K562 (cell line): ENCODE results near the gene MOCOS. TPM values are rescaled to one million over a fixed set of nuclear protein-coding genes. Genes with fewer than 3 reads are reported as not detected.

ENCODE experiments used
- ATAC-seq: fragments of 200-7000 bp; cut with Tn5 transposase; 3 replicates; pipeline ENCODE4 v1.9.1; 2020; ENCODE audit warnings: moderate library complexity
- BruUV-seq: library from RNA; stranded (reverse); fragments of 400-500 nt; replicated peaks from 2 replicates; lab custom pipeline; 2021; lab: Mats Ljungman, UMichigan
- CTCF ChIA-PET: fragments of 300-600 bp; formaldehyde crosslinking; extraction: SDS; loops from one replicate; lab custom pipeline; 2021; ENCODE audit warnings: low intra/inter-chr PET ratio; lab: Yijun Ruan, JAX
- POLR2A ChIA-PET: fragments of 300-600, 350-650 bp; sonication (Branson Sonifier 250); formaldehyde crosslinking; extraction: SDS; loops from one replicate; lab custom pipeline; 2021; ENCODE audit warnings: antibody characterized with exemption, inconsistent platforms; lab: Yijun Ruan, JAX
- DNase-seq, 4 experiments: peaks; one replicate each; pipeline versions ENCODE4 v3.0.0 to v3.0.0-alpha.2; 2011 to 2018; ENCODE audit warnings: low spot score in 3 of 4, mixed read lengths in 3 of 4; ENCODE audit errors: extremely low read depth in 1 of 4
- FAIRE-seq: peaks from 2 replicates; lab custom pipeline; 2011; peaks lifted over from hg19 to GRCh38; lab: Jason Lieb, UNC
- H2AFZ ChIP-seq: 2 replicates; pipeline ENCODE4 v1.6.0; 2011; ENCODE audit warnings: low read depth, low read length, control low read depth, inconsistent platforms
- H3K27ac ChIP-seq: fragments of 200-600 bp; 3 replicates; pipeline ENCODE4 v1.8.0; 2011; ENCODE audit warnings: low read depth, mild to moderate bottlenecking, control low read depth, inconsistent platforms, low read length, moderate library complexity, mixed read lengths; ENCODE audit errors: extremely low read depth
- H3K27me3 ChIP-seq, 2 experiments: fragments of 300-600 bp in 1 of 2; 2 replicates in 1 of 2; 3 replicates in 1 of 2; pipeline versions ENCODE4 v1.6.0 to v1.8.0; 2011; ENCODE audit warnings: inconsistent platforms in 2 of 2, low read length in 2 of 2, mild to moderate bottlenecking in 1 of 2, mixed read lengths in 1 of 2, moderate library complexity in 1 of 2; ENCODE audit not compliant: control insufficient read depth in 2 of 2, insufficient read depth in 2 of 2
- H3K36me3 ChIP-seq: fragments of 300-600 bp; 3 replicates; pipeline ENCODE4 v1.8.0; 2011; ENCODE audit warnings: mild to moderate bottlenecking, low read length, inconsistent platforms; ENCODE audit not compliant: control insufficient read depth, insufficient read depth
- H3K4me1 ChIP-seq, 2 experiments: fragments of 200-600 bp in 1 of 2; replicated peaks in 1 of 2; 2 replicates in 1 of 2; 3 replicates in 1 of 2; pipeline versions ENCODE4 v1.5.1 to v1.8.0; 2011; ENCODE audit warnings: inconsistent platforms in 2 of 2, low read length in 2 of 2, mild to moderate bottlenecking in 1 of 2, mixed read lengths in 1 of 2, moderate library complexity in 1 of 2; ENCODE audit not compliant: control insufficient read depth in 2 of 2, insufficient read depth in 2 of 2
- H3K4me2 ChIP-seq: 2 replicates; pipeline ENCODE4 v1.6.1; 2011; ENCODE audit warnings: low read length, control low read depth, inconsistent platforms, mixed read lengths; ENCODE audit not compliant: insufficient read depth
- H3K4me3 ChIP-seq: fragments of 200-600 bp; sonication (generic), shearing (Covaris generic); 2 replicates; pipeline ENCODE4 v1.5.1; 2016; ENCODE audit warnings: control low read depth, inconsistent platforms
- H3K79me2 ChIP-seq: fragments of 200-600 bp; 3 replicates; pipeline ENCODE4 v1.8.0; 2011; ENCODE audit warnings: low read length, inconsistent platforms; ENCODE audit not compliant: control insufficient read depth, insufficient read depth
- H3K9ac ChIP-seq, 2 experiments: 2 replicates each; pipeline versions ENCODE4 v1.6.0 to v1.6.1; 2011; ENCODE audit warnings: low read depth in 2 of 2, low read length in 2 of 2, control low read depth in 1 of 2, inconsistent platforms in 1 of 2, mild to moderate bottlenecking in 1 of 2, mixed read lengths in 1 of 2; ENCODE audit not compliant: insufficient read depth in 1 of 2
- H3K9me1 ChIP-seq: one replicate; pipeline ENCODE4 v1.6.0; 2011; ENCODE audit warnings: inconsistent platforms, mild to moderate bottlenecking, low read length, moderate library complexity; ENCODE audit not compliant: control insufficient read depth, insufficient read depth
- H3K9me3 ChIP-seq: replicated peaks from 2 replicates; pipeline ENCODE4 v1.5.1; 2011; ENCODE audit warnings: low read depth, low read length, inconsistent platforms; ENCODE audit not compliant: control insufficient read depth, insufficient read depth
- H4K20me1 ChIP-seq: replicated peaks from 2 replicates; pipeline ENCODE4 v1.6.1; 2011; ENCODE audit warnings: low read length, inconsistent platforms, mixed read lengths; ENCODE audit not compliant: control insufficient read depth, insufficient read depth
- ATF1 ChIP-seq, 2 experiments: fragments of 450-650 bp in 1 of 2; IDR thresholded peaks; 2 replicates each; pipeline ENCODE4 v1.6.1; 2016; ENCODE audit warnings: missing compliant biosample characterization in 1 of 2, missing genetic modification characterization in 1 of 2
- BDP1 ChIP-seq: IDR thresholded peaks from 3 replicates; pipeline ENCODE4 v1.6.1; 2011; ENCODE audit not compliant: insufficient read length, insufficient read depth
- ERF ChIP-seq: fragments of 450-650 bp; formaldehyde crosslinking; IDR thresholded peaks from 2 replicates; pipeline ENCODE4 v1.4.0; 2020; ENCODE audit warnings: mild to moderate bottlenecking, mixed read lengths
- FOXM1 ChIP-seq, 2 experiments: fragments of 450-650 bp in 1 of 2; sonication (generic) in 1 of 2; formaldehyde crosslinking in 1 of 2; IDR thresholded peaks; 2 replicates each; pipeline versions ENCODE4 v1.6.1 to v1.9.0; 2017 to 2022; ENCODE audit warnings: low read depth in 2 of 2, mild to moderate bottlenecking in 2 of 2, missing genetic modification reagents in 1 of 2, moderate library complexity in 1 of 2
- KAT8 ChIP-seq: fragments of 450-650 bp; IDR thresholded peaks from 2 replicates; pipeline ENCODE4 v1.6.1; 2016; ENCODE audit warnings: low read depth, mild to moderate bottlenecking
- KLF6 ChIP-seq: fragments of 250-450 bp; sonication (Bioruptor Pico); IDR thresholded peaks from 2 replicates; pipeline ENCODE4 v1.4.0; 2020; ENCODE audit warnings: mild to moderate bottlenecking, moderate library complexity, borderline replicate concordance
- NFXL1 ChIP-seq: fragments of 450-650 bp; formaldehyde crosslinking; IDR thresholded peaks from 2 replicates; pipeline ENCODE4 v1.4.0; 2021; ENCODE audit warnings: mild to moderate bottlenecking
- PHF21A ChIP-seq: fragments of 450-650 bp; IDR thresholded peaks from 2 replicates; pipeline ENCODE4 v1.6.1; 2017; ENCODE audit warnings: low read depth, borderline replicate concordance
- PTRF ChIP-seq: fragments of 450-650 bp; IDR thresholded peaks from 2 replicates; pipeline ENCODE4 v1.6.1; 2016; ENCODE audit warnings: mild to moderate bottlenecking, missing genetic modification characterization, missing compliant biosample characterization
- REST ChIP-seq, 2 experiments: fragments of 450-650 bp; formaldehyde crosslinking in 1 of 2; IDR thresholded peaks; 2 replicates each; pipeline versions ENCODE4 v1.4.0 to v1.6.1; 2014 to 2020; ENCODE audit warnings: mild to moderate bottlenecking in 2 of 2, borderline replicate concordance in 1 of 2, low read depth in 1 of 2
- SIN3B ChIP-seq: fragments of 450-650 bp; IDR thresholded peaks from 2 replicates; pipeline ENCODE4 v1.6.1; 2017; ENCODE audit warnings: low read depth, mild to moderate bottlenecking, moderate library complexity
- ZBTB9 ChIP-seq: fragments of 450-650 bp; formaldehyde crosslinking; IDR thresholded peaks from 2 replicates; pipeline ENCODE4 v1.4.0; 2020; ENCODE audit warnings: mild to moderate bottlenecking, moderate library complexity
- ZEB2 ChIP-seq: fragments of 450-650 bp; IDR thresholded peaks from 2 replicates; pipeline ENCODE4 v1.6.1; 2016
- ZNF239 ChIP-seq: fragments of 250-450 bp; sonication (Bioruptor Pico); IDR thresholded peaks from 2 replicates; pipeline ENCODE4 v1.4.0; 2020; ENCODE audit warnings: mild to moderate bottlenecking
- WGBS: fragments of 100-300 bp; shearing (Covaris generic); methylation state at CpG from one replicate; pipeline ENCODE4 v1.1.6; 2016; ENCODE audit warnings: low coverage, mixed read lengths; ENCODE audit not compliant: insufficient coverage; ENCODE audit errors: missing lambda C conversion rate; 5-methylcytosine and 5-hydroxymethylcytosine counted together
- in situ Hi-C: fragments of 300-500 bp; cut with MboI; formaldehyde crosslinking; loops from 4 replicates; pipeline ENCODE4 v1.15.0; 2018; ENCODE audit warnings: inconsistent platforms, mixed read lengths
- intact Hi-C: fragments of 100-400 bp; cut with micrococcal nuclease; formaldehyde crosslinking; loops from 2 replicates; pipeline ENCODE4 v1.14.2; 2022
- polyA plus RNA-seq, 8 experiments: library from polyadenylated mRNA; depleted of rRNA in 4 of 8; stranded (reverse) in 5 of 8; unstranded in 3 of 8; fragments of >200 nt; fragmentation: Nextera tagmentation in 2 of 8; fragmentation: Illumina TruSeq in 1 of 8; extraction: Ambion mirVana in 2 of 8; extraction: Trizol in 1 of 8; gene quantifications; 2 replicates each; pipeline versions ENCODE4 v1.2.1 to v1.2.3, GENCODE V29; 2011 to 2014; ENCODE audit warnings: inconsistent platforms in 1 of 8, missing spikeins in 1 of 8
- total RNA-seq, 7 experiments: library from RNA; depleted of rRNA in 6 of 7; stranded (reverse); fragments of >200 nt in 6 of 7; fragmentation: Illumina TruSeq in 2 of 7; extraction: Trizol in 2 of 7; gene quantifications; 2 replicates each; pipeline versions ENCODE4 v1.2.1 to v1.2.3, GENCODE V29; 2011 to 2021; ENCODE audit warnings: low replicate concordance in 1 of 7

MOCOS gene
- total and polyA plus RNA-seq, 9 of the 15 experiments (the other 6 are each of a cell fraction or from before 2014, with no cell fraction given) = 4.5 to 12.4 (median 9.1) TPM

- Histone ChIP-seq H3K4me1 (no peaks in the 10 kb centered on the region; a peak in 1 of 5 replicates), H3K36me3 (no peaks in the 10 kb centered on the region), H3K9me3 (no peaks in the 10 kb centered on the region), H3K27ac (no peak overlapping the region), H3K4me3 (no peak overlapping the region), H3K27me3 (peaks cover 2 to 16% of the 10 kb centered on the region in 2 experiments; a peak in 4 of 5 replicates)
- POLR2A ChIA-PET = interaction anchor here (0.5 kb wide), 1 partner anchor 27 kb away, joined by 3 read pairs; no protein-coding TSS in a partner anchor
- intact Hi-C loops = no loop called here
- BruUV-seq = no TSS peak
- TF ChIP-seq ZEB2 (no peak), SIN3B (no peak), ZNF239 (CRISPR knock-in tag) (no peak), KLF6 (CRISPR knock-in tag) (no peak), FOXM1 (IDR thresholded peaks at IDR 0.05; ENCODE audit: low read depth) (no peak), FOXM1 (CRISPR knock-in tag; IDR thresholded peaks at IDR 0.05; ENCODE audit: low read depth) (no peak), REST (IDR thresholded peaks at IDR 0.05; ENCODE audit: borderline replicate concordance) (no peak), REST (CRISPR knock-in tag; IDR thresholded peaks at IDR 0.05; ENCODE audit: low read depth) (no peak), BDP1 (no peak), KAT8 (no peak), ATF1 (CRISPR knock-in tag; IDR thresholded peaks at IDR 0.05) (no peak), ATF1 (tag; IDR thresholded peaks at IDR 0.05) (no peak), PHF21A (no peak), NFXL1 (CRISPR knock-in tag) (no peak), PTRF (no peak), ERF (CRISPR knock-in tag) (no peak), ZBTB9 (CRISPR knock-in tag) (no peak)
- TF ChIP-seq, all 486 proteins: peak for 0
- Histone ChIP-seq H4K20me1 (0 out of 2 replicates have a peak, but pooled peaks cover under 1% of the 10 kb centered on the region), H3K9ac (no peak overlapping the region), H3K79me2 (no peaks in the 10 kb centered on the region), H3K9me1 (no peaks in the 10 kb centered on the region), H3K4me2 (no peak overlapping the region), H2AFZ (no peak overlapping the region)
- CTCF ChIA-PET = no interaction called here
- DNase-seq = no peak
- no peak for FAIRE-seq
- in situ Hi-C loops = no loop called here
- WGBS = 0% methylated on average over 2 of the region's 2 CpGs
- no peak for ATAC-seq
Observed at GRCh38 chr18:36305375-36305774, 118.1 kb downstream of the MOCOS start.
